Measurements from ENCODE around the gene MICAL1.

MICAL1 gene

DNA sequence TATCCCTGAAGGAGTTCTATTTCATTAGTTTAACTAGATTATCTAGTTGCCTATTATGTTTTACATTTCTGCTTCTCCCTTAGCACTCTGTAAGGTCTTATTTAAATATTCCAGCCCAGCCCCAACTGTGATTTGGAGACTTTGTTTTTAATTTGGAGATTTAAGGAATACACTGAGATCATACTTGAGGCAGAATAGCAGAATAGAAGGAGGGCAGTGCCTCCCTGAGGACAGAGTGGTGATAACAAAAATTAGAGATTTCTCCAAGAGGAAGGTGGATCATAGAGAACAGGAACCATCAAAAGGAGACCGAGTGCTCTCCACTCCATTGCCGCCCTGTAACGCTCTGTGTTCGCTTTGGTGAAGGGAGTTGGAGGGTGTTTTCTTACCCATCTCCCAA lies 58.6 kb downstream of the MICAL1 start:
- TF ChIP-seq GATA3 (IDR thresholded peaks at IDR 0.05; ENCODE audit: low read depth, low read length) = no peak
- TF ChIP-seq GATA2 (IDR thresholded peaks at IDR 0.05; ENCODE audit: low read depth, low read length) = no peak

DNA sequence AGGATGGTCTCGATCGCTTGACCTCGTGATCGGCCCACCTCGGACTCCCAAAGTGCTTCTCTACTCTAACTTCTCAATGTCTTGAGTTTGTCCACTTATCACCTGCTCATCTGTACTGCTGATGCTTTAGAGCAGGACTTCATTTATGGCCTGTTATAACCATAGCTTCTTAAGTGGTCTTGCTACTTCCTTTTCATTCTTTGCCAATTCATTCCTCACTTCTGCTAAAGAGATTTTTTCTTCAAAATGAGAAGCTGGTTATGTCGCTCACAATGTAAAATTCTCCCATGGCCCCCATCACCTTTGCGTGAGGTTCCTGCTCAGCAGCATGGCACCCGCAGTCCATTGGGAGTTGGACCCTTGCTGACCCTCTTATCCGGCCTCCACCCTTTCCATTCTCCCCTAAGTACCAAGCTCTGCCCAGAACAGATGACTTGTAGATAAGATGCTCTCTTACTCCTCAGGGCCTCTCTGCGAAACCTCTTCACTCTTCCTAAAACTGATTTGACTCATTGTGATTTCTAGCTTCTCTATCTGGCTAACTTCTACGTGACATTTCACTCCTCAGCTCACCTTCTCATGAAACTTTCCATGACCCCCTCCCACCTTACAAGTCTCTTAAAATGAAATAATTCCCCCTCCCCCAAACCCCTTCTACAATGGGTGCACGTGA lies 59.4 kb downstream of the MICAL1 start:
- TF ChIP-seq GATA3 (IDR thresholded peaks at IDR 0.05; ENCODE audit: low read depth, low read length) (no peak), GATA2 (IDR thresholded peaks at IDR 0.05; ENCODE audit: low read depth, low read length) (no peak)

Measured in SH-SY5Y (cell line).